GM12874 (cell line): ENCODE measurements around the gene MRPL38.

Experiments
- CTCF ChIP-seq: IDR thresholded peaks from 2 replicates; pipeline ENCODE4 v1.5.1; 2011; ENCODE audit warnings: low read depth, mild to moderate bottlenecking, control low read depth, low read length, moderate library complexity; ENCODE audit not compliant: insufficient read depth

Gene MRPL38

GRCh38 chr17:75940727-75941441 is 36.2 kb upstream of the MRPL38 start, which contains the start of gene FBF1:
Gene FBF1 (minus strand): TSS chr17:75941042. CDS start chr17:75938149, 2,893 bp downstream.
- TF ChIP-seq CTCF: no peak

DNA sequence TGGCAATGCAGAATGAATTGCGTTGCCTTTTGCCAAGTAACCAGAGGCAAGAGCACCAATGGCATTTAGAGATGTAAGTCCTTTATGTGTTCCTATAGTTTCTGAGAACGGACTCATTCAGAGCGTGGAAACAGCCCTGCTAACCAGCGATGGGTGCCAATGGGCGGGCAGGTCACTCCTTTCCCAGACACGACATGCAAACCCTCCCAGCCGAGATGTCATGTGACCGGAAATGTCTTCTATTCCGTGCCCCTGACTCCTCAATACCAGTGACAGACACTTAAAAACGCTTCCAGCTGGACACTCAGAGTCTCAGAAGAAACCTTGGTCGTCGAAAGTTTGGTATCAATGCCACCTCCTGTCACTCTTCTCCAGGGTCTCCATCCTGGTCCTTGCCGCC is 33.0 kb upstream of the MRPL38 start:
- TF ChIP-seq CTCF: no peak

- TF ChIP-seq CTCF: no peak
These were observed 29.1 kb upstream of the MRPL38 start for GRCh38 chr17:75933808-75934207.

GRCh38 chr17:75932852-75933251 is 28.2 kb upstream of the MRPL38 start:
- TF ChIP-seq CTCF: no peak

GRCh38 chr17:75931062-75931461 is 26.4 kb upstream of the MRPL38 start:
- no peak for TF ChIP-seq CTCF

GRCh38 chr17:75927286-75927922 is 22.7 kb upstream of the MRPL38 start:
- peak; percentile 64 for TF ChIP-seq CTCF

GRCh38 chr17:75926456-75926855 is 21.8 kb upstream of the MRPL38 start:
- no peak for TF ChIP-seq CTCF
